ENCODE measurements around the gene CDKN2AIPNL.
"Not testable (repeated sequence)": the region's sequence is repeated elsewhere in the genome, so short reads cannot be mapped to it uniquely, and the experiment has no call there.

CDKN2AIPNL gene

DNA sequence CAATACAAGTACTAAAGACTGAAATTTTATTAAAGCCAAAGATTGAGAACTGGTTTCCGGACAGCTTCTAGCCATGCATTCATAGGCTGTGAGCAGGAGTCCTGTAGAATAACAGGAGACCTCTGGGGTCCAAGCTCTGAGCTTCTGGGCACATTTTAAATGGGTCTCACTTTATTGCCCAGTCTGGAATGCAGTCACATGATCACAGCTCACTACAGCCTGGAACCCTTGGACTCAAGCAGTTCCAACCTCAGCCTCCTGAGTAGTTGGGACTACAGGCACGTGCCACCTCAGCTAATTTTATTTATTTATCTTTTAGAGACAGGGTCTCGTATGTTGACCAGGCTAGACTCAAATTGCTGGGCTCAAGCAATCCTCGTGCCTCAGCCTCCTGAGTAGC lies 15.4 kb downstream of the CDKN2AIPNL start:
- DNase-seq: no peak

- no peak for DNase-seq
Observed at GRCh38 chr5:134394932-134395331, 16.7 kb downstream of the CDKN2AIPNL start.

- no peak for DNase-seq
Observed at GRCh38 chr5:134392301-134392700, 19.4 kb downstream of the CDKN2AIPNL start.

- DNase-seq: no peak
Observed at GRCh38 chr5:134387443-134387842, 24.2 kb downstream of the CDKN2AIPNL start.

DNA sequence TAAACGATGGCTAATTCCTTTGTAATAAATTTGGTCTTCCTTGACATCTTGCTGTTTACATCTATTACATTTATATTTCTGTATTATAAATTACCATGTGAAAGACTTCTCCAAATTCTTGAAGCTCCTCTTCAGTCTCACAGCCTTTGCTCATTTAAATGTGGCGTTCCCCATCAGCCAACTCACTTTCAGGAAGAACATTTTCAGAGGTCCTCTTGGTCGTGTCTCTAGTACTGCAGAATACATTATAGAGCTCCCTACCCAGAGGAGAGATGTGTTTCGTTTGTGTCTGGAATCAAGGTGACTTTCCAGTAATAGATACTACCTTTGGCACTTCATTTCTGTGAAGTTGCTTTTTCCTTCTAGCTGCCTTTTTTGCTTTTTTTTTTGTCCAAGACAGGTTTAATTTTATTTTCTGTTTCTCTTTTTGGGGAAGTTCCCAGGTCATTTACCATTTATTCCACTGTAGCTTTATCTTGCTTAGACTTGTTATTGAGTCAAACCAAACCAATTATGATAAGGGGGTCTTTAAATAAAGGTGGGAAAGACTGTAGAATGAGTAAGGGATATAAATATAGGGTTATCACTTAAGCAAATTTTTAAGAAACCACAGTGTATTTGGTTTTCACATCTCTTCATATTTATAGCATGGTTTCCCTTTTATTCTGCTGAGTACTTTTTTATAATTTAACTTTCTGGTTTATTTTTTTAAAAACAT lies 27.5 kb downstream of the CDKN2AIPNL start:
- no peak for DNase-seq

- DNase-seq: not testable (repeated sequence)
Observed at GRCh38 chr5:134382204-134382603, 29.5 kb downstream of the CDKN2AIPNL start.

- no peak for DNase-seq
Observed at GRCh38 chr5:134380346-134380745, 31.3 kb downstream of the CDKN2AIPNL start.

DNA sequence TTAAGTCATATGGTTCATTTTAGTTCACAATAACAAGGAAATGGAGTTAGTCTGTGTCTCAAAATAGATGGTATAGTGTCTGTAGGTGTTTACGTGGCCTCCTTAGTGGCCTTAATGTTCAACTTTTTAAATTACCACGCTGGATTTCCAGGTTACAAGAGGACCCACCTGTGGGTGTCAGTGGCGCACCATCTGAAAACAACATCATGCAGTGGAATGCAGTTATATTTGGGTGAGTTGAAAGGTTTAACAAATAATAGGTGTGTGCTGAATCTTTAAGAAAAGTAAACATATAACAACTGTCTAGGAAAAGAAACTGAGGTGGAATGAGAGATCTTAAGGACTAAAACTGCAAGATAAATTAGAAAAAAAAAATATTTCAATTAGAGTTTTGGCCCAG lies 37.4 kb downstream of the CDKN2AIPNL start:
- no peak for DNase-seq

GRCh38 chr5:134373633-134374032 lies 38.0 kb downstream of the CDKN2AIPNL start:
- DNase-seq: not testable (repeated sequence)

DNA sequence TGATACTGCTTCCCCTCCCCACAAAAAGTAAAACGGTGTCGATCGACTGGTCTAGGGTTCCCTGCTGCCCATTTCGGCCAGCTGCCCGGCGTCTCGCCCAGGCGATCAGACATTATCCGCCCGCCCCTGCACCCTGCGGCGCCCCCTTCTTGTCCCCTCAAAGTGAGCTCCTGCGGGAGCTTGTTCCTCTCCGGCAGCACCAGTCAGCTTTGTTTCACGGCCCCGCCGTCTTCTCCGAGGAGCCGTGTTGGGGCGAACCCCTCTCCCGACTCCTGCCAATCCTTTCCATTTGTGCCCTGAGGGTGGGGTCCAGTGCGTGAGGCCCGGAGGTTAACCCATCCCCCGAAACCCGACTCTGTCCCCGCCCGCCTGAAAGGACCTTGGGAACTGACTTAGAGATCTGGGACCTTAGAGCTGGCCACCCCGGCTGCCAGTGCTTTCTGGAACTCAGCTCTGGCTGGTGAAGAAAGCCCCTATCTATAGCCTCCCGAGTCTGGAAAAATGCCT lies 39.8 kb downstream of the CDKN2AIPNL start:
- DNase-seq: peak; percentile 17

DNA sequence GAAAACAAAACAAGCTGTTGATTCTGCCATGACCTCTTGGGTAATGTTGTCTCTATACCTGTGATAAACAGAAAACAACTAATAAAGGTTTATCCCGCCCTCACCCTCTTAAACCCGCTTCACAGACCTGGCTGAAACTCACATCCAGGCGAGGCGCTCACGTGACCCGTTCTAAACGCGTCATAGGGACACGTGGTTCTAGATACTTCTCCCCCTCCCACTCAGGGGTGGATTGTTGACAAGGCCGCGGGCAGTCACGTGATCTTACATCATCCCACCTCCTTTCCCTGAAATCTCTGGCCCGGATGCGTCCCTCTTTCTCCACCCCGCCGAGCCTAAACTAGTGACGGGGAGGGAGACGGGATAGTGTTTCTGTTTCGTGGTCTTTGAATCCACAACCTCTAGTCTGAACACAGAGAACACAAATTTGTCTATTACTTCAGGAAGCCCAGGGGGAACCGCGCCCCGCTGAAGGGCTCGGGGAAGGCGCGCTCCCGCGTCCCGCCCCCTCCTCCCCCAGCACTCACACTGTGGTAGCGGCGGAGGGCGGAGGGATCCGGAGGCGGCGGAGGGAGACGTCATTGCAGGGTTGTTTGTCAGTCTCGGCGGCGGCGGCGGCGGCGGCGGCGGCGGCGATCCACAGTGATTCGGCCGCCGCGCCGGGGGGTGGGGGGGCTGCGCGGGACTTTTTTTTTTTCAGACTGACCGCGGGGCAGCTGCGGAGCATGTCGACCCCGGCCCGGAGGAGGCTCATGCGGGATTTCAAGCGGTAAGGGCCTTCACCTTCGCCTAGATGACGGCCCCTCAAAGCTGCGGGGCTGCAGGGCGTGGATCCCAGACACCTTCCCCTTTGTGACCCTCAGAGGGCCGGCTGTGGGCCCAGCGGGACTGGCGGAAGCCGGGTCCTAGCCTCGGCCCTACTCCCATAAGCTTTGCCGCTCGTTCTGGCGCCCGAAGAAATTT lies 40.5 kb downstream of the CDKN2AIPNL start, which contains the start of gene UBE2B:
UBE2B (plus strand) TSS at position 699 of the 963 bp plus-strand sequence; CDS start at position 726, 27 bp downstream.
- DNase-seq: peak; percentile 96

DNA sequence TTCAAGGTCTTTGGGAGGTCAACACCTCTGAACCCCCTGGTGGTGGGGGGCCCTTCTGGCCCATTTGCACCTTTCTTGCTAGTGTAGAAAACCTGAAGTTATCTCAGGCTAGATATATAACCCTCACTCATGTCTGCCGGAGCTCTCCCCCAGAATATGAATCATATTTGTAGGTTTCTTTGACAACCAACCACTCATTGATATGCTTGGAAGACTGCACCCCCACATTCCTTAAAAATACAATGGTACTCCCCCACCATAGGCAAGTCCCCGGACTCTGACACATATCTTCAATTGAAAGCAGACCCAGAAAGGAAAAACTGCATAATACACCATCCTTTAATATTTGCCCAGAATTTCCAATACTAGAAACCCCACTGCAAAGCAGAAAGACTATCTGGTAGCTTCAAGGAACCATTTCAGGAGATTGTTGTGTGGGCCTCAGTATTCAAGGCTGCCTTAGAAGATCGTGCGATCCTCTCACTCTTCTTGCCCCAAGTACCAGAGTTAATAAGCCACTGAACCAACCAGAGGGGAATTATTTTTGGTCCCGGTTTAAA lies 41.3 kb downstream of the CDKN2AIPNL start:
- DNase-seq: no peak

DNA sequence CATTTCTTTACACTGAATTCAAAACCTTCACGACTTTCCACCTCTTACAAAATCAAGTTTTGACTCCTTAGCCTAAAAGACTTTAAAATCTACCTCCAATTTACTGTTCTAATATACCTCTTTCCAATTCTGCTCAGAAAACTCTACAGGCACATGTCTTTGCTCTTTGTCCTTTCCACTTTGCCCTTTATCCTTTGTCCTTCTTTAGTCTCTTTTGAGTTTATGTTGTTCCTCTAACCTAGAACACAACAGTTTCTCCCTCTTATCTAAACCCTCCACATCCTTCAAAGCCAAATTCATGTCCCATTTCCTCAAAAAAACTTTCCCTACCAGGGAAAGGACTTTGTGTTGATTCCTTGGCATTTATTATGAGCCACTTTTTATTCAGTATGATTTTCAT lies 46.1 kb downstream of the CDKN2AIPNL start:
- no peak for DNase-seq

GRCh38 chr5:134355681-134356080 lies 56.0 kb downstream of the CDKN2AIPNL start:
- DNase-seq: no peak
